CD4-positive, alpha-beta T cell treated with Interleukin-12 subunit alpha and Interleukin-12 subunit beta, for 1 hour (primary cell): ENCODE results near the gene ABTB2.
"Not testable (repeated sequence)": the region's sequence is repeated elsewhere in the genome, so short reads cannot be mapped to it uniquely, and the experiment has no call there.

ENCODE experiments used
- DNase-seq: peaks from one replicate; pipeline ENCODE4 v3.0.0-alpha.2; 2020

The ABTB2 gene

DNA sequence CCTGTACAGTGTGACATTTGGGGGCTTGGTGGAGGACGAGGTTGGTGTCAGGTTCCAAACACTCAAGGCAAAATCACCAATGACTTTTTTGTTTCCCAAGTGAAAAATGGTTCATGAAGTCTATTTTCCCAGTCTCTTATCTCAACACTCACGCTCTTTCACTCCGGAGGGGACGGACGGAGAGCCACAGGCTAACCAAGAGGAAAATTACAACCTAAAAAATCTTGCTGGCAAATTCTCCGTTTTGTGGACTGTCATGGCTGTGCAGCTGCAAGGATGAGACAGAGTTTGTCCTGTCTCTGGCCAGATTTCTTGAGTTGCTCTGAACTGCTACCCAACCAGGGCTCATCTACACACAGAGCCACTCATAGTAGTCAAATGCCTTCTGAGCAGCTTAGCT lies 101.2 kb downstream of the ABTB2 start:
- DNase-seq, result no peak

DNA sequence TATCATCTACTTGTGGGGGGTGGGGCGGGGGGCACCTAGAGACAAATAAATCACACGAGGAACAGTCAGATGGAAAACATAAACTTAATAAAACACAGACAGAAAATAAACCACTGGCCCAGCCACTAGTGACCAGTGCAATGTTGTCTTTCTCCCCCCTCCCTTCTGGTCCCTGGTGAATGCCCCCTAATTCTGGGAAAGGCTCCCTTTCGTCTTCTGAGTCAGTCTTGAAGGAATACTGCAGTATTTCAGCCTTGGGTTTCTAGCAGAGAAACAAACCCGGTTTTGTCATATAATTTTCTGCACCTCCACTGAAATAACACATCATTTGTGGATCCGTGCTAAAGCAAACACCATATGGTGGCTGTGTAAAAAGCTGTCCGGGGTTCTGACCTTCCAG lies 101.7 kb downstream of the ABTB2 start:
- no peak for DNase-seq

DNA sequence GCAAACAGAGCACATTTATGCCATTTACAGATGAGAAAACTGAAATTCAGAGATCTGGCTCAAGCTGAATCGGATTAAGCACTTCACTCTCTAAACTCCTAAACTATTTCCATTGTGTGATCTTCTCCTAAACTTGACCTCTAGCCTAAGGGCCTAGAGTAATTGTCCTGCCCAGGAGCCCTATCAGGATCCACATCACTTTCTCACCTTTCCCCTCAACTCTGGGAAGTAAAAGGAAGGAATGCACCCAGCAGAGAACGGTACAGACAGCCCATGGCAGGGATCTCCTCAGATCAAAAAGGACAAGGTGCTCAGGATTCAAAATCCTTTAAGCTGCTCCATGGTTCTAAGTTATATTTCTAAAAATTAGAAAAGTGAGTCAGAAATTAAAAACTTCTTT lies 102.7 kb downstream of the ABTB2 start:
- DNase-seq, result no peak

DNA sequence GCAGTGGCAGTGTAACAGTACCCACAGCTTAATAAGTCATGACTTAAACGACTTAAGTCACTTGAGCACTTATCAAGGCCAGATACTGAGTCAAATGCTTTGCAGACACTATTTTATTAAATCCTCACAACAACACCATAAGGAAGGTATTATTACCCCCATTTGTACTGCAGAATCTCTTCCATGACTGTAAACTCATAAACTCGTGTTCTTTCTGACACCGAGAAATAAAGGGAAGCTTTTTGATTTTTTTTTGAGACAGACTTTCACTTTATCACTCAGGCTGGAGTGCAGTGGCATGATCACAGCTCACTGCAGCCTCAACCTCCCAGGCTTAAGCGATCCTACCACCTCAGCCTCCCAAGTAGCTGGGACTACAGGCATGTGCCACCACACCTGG lies 103.8 kb downstream of the ABTB2 start:
- no peak for DNase-seq

DNA sequence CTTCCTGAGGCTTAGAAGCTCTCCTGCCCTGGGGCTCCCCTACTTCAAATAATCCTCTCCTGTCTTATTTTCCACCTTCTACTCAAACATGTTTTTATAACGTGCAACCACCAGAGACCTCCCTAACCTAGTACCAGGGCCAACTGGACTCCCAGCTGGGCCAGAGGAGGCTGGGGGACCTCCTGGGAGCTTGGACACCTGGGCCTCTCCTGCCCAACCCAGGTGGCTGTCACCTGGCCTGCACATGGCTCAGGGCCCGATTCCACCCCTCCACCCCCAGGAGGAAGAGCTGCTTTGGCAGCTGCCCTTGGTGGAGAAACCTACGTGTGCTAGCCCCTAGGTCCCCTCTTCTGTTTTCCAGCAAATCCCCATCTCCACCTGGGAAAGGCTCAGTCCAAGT lies 105.2 kb downstream of the ABTB2 start:
- DNase-seq, result no peak

DNA sequence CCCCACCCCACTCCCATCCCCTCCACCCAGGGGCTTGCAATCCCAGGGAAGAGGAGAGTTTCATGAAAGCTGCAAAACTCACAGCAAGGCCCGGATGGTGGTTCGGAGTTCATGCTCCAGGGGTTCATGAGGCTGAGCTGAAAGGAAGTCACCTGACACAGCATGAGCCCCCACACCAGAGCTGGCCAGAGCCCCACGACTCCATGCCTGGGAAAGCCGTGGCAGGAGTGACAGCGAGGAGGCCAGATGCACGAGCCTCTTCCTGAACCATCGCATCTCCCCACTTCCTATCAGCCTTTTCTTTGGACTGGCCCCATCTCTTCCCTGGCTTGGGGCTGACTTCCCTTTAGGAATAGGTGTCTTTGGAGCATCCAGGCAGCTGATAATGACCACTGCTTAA lies 105.8 kb downstream of the ABTB2 start:
- DNase-seq, result no peak

DNA sequence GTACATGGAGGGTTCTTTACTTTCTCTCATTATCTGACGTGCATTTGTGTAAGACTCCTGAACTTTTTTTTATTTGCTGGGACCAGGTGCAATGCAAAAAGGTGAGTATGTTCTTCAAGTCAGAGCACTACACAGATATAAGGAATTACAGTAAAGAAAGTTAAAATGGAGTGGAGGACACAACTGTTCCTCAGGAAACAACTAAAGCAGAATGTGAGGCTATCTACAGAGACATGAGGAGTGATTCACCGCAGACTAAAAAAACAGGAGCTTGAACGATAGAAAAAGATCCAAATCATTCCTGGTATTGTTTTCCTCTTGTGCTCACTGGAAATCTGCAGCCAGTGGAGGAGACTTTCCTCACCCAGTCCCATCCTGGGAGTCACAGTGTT lies 106.2 kb downstream of the ABTB2 start:
- DNase-seq, result no peak

DNA sequence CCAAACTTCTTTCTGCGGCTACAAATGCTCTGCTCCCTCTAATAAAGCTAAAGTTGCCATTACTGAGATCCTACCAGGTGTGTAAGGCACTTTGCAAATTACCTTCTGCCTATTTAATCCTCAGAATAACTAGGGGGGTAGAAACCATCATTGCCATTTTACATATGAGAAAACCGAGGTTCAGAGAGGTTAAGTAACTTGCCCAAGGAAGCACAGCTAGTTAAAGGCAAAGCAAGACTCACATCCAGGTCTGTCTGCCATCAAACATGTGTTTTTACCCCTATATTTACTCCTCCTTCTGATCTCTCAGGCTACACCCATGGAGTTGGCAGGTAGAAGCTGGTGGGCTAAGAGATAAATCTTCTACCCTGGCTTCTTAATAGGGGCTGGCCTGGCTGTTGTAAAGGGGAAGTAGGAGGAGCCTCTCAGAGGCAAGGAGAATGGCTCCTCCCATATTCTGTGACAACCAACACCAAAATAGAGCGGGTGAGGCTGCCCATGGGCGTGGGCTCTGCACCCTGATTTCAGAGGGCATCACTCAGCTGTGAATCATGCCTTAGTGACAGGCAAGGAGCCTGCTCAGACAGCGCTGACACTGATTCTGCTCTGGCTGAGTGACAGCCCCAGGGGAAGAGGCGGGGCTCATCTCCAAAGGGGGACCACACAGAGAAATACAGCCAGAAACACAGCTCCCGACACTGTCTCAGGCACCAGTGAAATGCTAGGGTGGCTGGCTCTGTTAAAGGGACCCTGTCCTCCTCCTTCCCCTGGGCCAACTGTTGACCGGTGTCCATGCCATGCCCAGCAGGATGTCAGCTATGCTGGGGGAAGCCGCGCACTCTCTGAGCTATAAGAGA lies 106.8 kb downstream of the ABTB2 start:
- peak; percentile 78 for DNase-seq

DNA sequence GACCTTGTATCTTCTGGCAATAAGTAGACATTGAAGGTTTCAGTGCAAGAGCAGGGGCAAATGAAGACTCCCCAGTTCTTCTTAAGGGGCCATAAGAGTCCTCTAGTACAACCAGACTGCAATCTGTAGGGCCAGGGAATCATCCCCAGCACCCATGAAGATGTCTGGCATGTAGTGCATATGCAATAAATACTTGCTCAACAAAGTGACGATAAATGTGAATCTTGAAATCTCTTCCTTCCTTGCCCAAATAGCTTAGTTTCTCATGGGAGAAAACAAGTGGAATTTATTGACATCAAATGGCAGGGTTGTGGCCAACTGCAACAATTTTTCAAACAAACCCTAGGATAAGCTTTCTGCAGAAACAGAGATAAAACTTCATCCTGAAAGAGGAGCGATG lies 107.6 kb downstream of the ABTB2 start:
- DNase-seq, result no peak

DNA sequence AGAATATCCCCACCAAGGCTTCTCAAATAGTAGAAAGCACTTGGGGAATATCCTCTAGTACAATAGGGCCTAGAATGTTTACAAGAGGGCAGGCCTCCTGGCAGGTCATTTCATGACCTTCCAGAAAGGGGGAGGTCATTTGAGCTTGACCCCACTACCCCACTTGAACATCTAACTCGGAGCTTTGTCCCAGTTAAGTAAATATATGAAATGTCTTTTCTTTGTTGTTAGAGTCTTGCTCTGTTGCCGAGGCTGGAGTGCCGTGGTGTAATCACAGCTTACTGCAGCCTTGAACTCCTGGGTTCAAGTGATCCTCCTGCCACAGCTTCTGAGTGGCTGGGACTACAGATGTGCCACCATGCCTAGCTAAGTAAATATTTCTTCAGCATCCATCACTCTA lies 108.4 kb downstream of the ABTB2 start:
- no peak for DNase-seq

DNA sequence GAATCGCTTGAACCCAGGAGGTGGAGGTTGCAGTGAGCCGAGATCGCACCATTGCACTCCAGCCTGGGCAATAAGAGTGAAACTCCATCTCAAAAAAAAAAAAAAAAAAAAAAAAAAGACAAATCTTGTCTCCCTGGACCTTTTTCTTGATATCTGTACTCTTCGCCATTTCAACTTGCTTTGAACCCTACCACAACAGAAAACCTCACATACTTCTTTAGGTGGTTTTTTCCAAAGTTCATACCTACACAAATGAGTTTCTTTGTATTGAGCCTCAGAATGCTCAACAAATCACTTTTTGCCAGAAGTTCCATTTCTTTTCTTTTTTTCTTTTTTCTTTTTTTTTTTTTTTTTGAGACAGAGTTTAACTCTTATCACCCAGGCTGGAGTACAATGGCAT lies 111.3 kb downstream of the ABTB2 start:
- DNase-seq, result not testable (repeated sequence)

DNA sequence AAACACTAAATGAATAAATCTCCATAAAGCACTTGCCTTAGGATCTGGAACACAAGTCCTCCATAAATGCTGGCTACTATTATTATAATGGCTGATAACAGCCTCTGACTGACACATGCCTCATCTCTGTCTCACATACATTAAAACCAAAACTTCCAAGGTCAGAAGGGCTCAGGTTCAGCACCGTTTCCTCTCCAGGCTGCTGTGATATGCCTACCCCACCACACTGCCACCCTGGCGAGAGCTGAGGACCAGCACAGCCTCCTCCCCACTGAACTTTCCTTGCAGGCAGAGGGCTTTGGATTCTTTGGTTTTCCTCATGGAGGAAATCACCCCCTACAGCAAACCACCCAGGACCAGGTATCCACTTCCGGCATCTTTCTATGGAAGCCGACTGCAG lies 112.8 kb downstream of the ABTB2 start:
- DNase-seq, result no peak

DNA sequence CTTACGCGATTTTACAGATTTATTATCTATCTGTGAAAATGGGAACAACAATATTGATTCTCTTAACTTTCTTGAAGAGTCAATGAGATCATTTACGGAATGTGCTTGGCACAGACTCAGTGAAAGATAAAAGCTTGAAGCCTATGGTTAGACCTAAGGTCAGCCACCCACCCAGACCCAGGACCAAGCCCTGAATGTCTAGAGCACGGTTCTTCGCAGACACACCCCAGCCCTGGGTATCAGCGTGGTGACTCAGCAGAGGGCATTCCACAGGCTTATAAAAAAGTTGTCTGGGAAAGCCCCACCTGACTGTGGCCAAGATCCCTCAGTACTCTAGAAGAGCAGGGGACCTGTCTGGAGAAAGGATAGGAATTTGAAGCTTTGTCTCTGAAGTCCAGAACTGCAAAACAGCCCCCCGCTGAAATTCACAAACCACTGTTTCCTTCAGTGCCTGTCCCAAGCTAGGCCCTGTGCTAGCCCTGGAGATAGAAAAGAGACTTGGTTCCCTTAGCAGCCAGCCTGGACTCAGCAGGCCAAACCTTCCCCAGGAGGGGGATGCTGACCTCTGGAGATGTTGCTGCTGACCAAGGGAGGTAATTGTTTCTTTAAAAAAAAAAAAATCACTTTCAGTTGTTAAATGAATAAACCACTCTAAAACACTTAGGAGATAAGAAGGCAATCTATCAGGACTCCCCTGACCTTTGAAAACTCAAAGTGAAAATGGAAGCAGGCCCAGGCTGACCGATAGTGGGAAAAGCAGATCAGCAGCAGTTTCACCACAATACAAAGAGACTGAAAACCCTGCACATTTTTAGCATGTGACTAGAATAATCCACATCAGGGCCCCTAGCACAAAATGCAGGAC lies 114.0 kb downstream of the ABTB2 start:
- no peak for DNase-seq

DNA sequence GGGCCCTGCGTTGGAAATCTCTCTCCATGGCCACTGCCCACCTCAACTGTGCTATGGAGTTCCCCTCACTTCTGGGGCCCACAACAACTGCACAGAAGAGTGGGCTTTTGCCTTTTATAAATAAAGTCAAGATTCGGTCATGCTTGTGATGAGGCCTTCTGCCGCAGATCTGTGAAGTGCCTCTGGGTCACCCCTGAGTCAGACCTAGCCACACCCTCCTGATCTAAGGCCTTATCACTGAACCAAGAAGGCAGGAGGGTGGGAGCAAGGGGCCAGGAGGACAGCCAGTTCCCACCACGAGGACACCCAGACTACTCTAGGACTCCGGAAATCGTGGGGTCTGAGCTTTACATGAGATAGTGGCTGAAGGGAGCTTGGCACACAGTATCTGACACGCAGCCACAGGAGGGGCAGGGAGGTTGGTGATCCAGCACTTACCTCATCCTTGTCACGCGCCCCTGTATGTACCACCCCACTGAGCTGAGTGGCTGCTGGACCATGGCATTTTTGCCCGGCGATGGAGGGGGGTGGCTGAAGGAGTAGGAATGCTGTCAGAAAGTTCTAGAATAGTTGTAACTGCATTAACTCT lies 115.7 kb downstream of the ABTB2 start:
- DNase-seq, result no peak

DNA sequence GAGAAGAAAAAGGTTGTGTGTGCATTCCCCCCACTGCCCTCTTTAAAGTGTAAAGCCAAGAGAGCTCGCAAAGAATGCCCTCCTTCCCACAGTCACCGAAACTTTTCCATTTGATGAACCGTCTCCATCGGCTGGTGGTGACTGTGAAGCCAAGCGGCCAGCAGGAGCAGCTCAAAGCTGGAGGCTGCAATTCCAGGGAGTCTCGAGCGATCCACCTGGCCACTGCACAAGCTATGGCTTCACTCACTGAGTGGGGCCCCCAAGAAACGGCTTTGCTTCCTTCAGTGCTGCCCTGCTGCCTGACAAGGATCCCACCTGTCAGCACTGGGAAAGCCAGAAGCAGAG lies 117.7 kb downstream of the ABTB2 start:
- no peak for DNase-seq

DNA sequence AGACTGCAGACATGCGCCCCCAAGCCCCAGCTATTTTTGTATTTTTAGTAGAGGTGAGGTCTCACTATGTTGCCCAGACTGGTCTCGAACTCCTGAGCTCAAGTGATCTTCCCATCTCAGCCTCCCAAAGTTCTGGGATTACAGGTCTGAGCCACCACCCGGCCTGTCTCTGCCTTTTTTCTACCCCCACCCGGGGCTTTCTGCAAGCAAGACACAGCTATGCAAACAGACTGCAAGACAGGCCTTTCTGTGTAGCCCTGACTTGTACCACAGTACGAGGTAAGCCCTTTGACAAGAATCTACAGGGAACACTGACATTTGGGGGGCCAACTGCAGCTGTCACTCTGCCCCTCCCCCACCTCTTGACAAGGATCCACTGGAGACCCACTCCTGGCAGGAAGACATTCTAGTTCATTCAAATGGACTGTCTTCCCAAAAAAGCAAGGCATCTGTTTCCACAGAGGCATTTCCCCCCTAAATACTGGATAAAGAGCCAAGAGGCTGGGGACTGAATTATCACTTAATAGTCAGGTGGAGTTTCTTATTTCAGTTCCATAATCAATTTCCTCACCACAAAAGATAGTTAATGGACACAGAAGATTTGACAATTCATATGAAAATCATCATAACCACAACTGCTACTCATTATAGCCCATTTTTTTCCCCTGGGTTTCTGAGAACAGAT lies 118.2 kb downstream of the ABTB2 start:
- DNase-seq, result no peak

DNA sequence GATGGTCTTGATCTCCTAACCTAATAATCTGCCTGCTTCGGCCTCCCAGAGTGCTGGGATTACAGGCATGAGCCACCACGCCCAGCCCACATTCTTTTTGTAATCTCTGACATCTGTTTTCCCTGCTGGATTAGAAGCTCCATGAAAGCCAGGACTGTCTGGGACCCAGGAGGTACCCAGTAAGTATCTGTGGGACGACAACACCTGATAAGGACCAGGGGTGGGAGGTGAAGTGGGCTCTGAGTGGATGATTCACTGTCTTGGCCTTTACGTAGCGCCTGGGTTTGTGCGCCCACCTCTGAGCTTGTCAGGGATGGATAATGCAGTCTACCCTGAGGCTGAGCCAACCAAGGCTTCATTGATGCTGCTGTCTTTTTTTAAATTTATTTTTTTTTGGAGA lies 118.8 kb downstream of the ABTB2 start:
- DNase-seq, result no peak

DNA sequence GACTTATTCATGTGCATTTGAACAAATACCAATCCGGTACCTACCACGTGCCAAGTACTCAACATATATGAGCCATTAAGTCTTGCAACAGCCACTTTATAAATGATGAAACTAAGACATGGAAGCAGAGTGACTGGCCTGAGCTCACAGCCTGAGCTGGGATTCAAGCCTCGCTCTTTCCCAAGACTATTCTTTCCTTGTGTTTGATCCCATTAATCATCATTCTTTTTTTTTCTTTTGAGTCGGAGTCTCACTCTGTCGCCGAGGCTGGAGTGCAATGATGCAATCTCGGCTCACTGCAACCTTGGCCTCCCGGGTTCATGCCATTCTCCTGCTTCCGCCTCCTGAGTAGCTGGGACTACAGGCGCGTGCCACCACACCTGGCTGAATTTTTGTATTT lies 119.3 kb downstream of the ABTB2 start:
- DNase-seq, result no peak

DNA sequence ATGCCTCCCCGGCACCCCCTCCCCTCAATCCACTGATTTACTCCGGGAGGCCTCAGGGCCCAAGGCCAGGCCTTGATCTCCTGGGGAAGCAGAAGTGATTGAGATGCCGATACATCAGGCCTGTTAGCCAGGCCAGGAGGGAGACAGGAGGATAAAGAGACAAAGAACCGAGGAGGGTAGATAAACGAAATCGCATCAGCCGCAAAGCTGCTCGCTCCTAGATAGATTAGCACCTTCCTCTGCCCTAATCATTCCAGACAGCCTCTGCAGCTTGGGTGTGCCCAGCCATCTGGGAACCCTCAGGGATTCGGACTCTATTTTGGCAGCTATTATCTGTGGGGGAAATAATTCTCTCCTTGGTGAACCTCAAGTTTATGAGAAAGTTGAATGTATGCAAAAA lies 121.2 kb downstream of the ABTB2 start:
- no peak for DNase-seq

DNA sequence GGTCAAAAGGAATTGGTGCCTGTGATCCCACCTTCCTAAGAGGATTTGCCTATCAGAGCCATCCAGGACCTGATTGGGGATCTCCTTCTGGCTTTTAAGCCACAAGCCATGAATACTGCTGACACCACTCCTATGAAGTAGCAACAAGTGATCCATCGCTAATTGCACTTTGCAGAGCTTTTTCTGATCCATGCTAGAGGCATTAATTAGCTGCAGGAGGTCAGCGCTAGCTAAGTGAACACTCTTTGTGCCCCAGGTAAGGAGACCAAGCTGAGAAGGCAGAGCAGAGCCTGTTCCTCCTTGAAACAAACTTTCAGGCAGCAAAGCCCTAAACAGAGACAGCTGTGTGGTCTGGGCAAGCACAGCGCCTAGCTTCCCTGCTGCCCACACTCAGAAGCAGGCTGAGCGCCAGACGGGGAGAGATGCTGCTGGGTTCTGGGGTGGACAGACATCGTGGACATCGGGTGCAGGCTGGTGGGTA lies 122.2 kb downstream of the ABTB2 start:
- no peak for DNase-seq

DNA sequence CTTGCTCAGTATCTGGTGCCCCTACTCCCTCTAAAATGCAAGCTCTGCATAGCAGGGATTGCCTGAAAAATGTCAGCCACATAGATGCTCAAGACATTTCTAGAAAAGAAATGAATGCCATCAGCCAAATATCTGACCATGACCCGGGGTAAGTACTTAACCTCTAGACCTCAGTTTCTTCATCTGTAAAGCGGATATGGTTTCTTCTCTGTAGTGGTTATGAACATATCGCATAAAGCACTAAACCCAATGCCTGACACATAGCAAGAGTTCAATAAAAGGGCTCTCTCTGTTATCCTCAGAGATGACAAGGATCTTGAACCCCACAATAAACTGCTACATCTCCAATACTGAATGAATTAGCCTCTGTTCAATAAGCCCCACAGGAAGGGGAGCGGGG lies 122.6 kb downstream of the ABTB2 start:
- DNase-seq, result no peak

DNA sequence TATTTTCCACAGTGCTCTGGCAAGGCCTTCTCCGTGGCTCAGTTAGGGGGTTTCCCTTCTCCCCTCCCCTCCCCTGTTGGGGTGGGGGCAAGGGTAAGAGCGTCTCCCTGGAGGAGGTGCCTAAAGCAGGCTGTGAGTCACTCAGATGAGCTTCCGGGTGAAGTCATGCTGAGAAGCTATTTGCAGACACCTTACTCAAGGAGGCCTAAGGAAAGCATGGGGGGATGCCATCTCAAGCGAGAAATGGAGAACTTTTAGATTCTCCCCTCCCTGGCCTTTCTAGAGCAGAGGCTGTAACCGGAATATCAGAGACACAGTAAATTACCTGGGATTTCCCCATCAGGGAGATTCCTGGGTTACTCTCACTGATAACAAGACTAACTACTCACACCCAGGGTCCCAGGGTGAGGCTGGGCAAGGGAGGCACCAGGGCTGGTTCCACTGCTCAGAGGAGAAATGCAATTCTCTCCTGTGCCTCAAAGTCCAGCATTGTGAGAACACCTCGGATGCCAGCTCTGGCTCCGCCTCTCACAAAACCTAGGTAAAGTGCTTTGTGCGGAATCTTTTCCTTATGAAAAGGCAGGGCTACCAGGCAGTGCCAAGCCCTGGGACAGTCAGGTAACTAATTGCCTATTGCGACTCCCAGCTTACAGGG lies 123.6 kb downstream of the ABTB2 start:
- peak; percentile 76 for DNase-seq

DNA sequence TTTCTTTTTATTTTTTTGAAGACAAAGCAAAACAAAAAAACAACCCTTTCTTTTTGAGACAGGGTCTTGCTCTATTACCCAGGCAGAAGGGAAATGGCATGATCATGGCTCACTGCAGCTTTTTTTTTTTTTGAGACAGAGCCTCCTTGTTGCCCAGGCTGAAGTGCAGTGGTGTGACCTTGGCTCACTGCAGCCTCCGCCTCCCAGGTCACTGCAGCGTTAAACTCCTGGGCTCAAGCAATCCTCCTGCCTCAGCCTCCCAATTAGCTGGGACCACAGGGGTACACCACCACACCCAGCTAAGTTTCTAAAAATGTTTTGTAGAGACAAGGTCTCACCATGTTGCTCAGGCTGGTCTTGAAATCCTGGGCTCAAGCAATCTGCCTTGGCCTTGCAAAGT lies 124.6 kb downstream of the ABTB2 start:
- no peak for DNase-seq
